ENCODE data around the gene KCNH8. TPM values are rescaled to one million over a fixed set of nuclear protein-coding genes. Genes with fewer than 3 reads are reported as not detected.
A peak's percentile ranks its signal among the peaks of the same experiment; 100 is the strongest.
"Not testable (repeated sequence)": the region's sequence is repeated elsewhere in the genome, so short reads cannot be mapped to it uniquely, and the experiment has no call there.

Gene KCNH8
- under 1 TPM; 0.06 to 0.19 TPM for total RNA-seq
- not detected for polyA plus RNA-seq

DNA sequence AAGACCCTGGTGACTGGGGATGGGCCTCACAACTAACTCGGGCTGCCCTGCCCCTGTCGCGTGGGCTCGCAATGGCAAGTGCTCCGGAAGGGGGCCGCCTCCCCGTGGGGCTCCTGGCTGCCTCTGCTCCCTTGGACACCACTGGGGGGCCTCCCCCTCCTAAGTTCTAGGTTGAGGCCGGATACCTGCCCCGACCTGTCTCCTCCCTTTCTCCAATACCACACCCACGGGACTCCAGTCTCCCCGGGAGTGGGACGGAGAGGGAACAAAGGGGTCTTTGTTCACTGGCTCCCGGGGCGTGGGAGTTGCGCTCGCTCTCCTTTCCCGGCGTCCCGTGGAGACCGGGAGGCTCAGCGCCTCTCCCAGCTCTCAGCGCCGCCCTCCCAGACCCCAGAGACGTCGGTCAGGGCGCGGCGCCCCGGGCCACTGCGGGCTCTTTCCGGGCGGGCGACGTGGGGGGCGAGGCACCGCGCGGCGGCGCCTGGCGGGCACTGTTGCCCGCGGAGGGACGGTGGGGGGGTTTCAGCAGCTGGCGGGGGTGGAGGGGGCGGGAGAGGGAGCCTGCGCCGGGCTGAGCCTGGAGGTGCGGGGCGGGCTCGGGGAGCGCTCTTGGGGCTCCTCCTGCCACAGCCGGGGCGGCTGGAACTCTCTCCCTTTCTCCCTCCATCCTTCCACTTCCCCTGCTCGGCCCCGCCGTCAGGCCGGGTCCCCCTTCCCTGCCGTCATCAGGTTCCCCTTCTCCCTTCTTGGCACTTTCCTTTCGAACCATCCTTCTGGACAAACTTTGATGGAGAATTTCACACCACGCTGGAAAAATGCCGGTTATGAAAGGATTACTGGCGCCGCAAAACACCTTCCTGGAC is at the start of gene KCNH8:
Gene KCNH8 (plus strand): TSS at position 606 of the 863 bp plus-strand sequence. CDS start 210 bp downstream, at position 816.
- Histone ChIP-seq H3K4me3 (ENCODE audit: low read length in 2 of 2) (peak within 1 kb of the TSS; percentile 32 to 72), H3K9me3 (ENCODE audit: control insufficient read depth in 1 of 2, low read length in 2 of 2) (no peaks in the 10 kb centered on the region), H3K27ac (ENCODE audit: low read depth, low read length) (no peak within 1 kb of the TSS), H3K4me1 (ENCODE audit: insufficient read depth, low read length) (peaks cover 22% of the 10 kb centered on the region), H3K27me3 (ENCODE audit: insufficient read depth, low read length) (peaks cover 7% of the 10 kb centered on the region), H3K36me3 (ENCODE audit: insufficient read depth, low read length) (no peaks in the 10 kb centered on the region)
- intact Hi-C loops (cut with micrococcal nuclease): loop anchor here (2.0 to 10.0 kb wide), 3 partner anchors 723 to 1039 kb away; partner anchors contain the start of genes KAT2B, SATB1 and SGO1
- Mint-ChIP-seq H3K9me3 (peaks cover 0 to 21% (median 8%) of the 10 kb centered on the region in 8 donors), H3K27me3 (peaks cover 13 to 14% of the 10 kb centered on the region in 2 donors), H3K36me3 (peaks cover 3 to 4% of the 10 kb centered on the region in 2 donors), H3K4me1 (peaks cover 12 to 28% (median 17%) of the 10 kb centered on the region in 4 donors), H3K4me3 (peak within 1 kb of the TSS; percentile 87 to 94 (median 92)), H3K27ac (peak within 1 kb of the TSS in 4 of 7 donors; percentile 34 to 87 (median 68))
- peak in 1 of 5 donors; percentile 7 for DNase-seq
- ChIA-PET CTCF (ENCODE audit: partially characterized antibody) (no interaction called here), POLR2A (ENCODE audit: partially characterized antibody) (no interaction called here)

GRCh38 chr3:19102654-19103290 is 45.5 kb upstream of the KCNH8 start:
- H3K4me3 ChIP-seq (ENCODE audit: low read length in 2 of 2); H3K9me3 Mint-ChIP-seq; H3K27me3 Mint-ChIP-seq; H3K36me3 Mint-ChIP-seq; H3K4me1 ChIP-seq (ENCODE audit: insufficient read depth, low read length); H3K9me3 ChIP-seq (ENCODE audit: control insufficient read depth in 1 of 2, low read length in 2 of 2); H3K36me3 ChIP-seq (ENCODE audit: insufficient read depth, low read length); CTCF ChIA-PET (ENCODE audit: partially characterized antibody); H3K27me3 ChIP-seq (ENCODE audit: insufficient read depth, low read length); H3K27ac ChIP-seq (ENCODE audit: low read depth, low read length): not testable (repeated sequence)
- intact Hi-C loops (cut with micrococcal nuclease): loop anchor here (1.0 kb wide), 1 partner anchor 44 kb away; no protein-coding TSS in a partner anchor
- peaks cover 0 to 14% (median 3%) of the 10 kb centered on the region in 4 donors for H3K4me1 Mint-ChIP-seq
- H3K4me3 Mint-ChIP-seq: peak overlapping the region in 7 of 8 donors; percentile 77 to 96 (median 83)
- peak overlapping the region in 6 of 7 donors; percentile 64 to 94 (median 80) for H3K27ac Mint-ChIP-seq
- DNase-seq: peak; percentile 10 to 62 (median 16)
- POLR2A ChIA-PET (ENCODE audit: partially characterized antibody): interaction anchor here (1.5 kb wide), 1 partner anchor 44 kb away, joined by 3 read pairs; no protein-coding TSS in a partner anchor

DNA sequence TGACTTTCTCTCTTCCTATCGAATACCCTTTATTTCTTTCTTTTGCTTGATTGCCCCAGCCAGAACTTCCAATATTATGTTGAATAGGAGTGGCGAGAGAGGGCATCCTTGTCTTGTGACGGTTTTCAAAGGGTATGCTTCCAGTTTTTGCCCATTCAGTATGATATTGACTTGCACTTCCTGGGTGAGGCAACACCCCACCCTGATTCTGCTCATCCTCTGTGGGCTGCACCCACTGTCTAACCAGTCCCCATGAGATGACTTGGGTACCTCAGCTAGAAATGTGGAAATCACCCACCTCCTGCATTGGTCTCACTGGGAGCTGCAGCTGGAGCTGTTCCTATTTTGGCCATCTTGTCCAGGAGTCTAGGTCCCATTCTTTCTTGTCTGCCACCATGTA is 44.8 kb upstream of the KCNH8 start:
- Histone ChIP-seq H3K36me3 (ENCODE audit: insufficient read depth, low read length) (no peaks in the 10 kb centered on the region), H3K4me1 (ENCODE audit: insufficient read depth, low read length) (no peaks in the 10 kb centered on the region), H3K9me3 (ENCODE audit: control insufficient read depth in 1 of 2, low read length in 2 of 2) (no peaks in the 10 kb centered on the region), H3K4me3 (ENCODE audit: low read length in 2 of 2) (no peak overlapping the region), H3K27ac (ENCODE audit: low read depth, low read length) (no peak overlapping the region), H3K27me3 (ENCODE audit: insufficient read depth, low read length) (no peaks in the 10 kb centered on the region)
- Mint-ChIP-seq H3K27ac (peak overlapping the region in 4 of 7 donors; percentile 77 to 94 (median 84)), H3K4me1 (peaks cover 0 to 14% (median 3%) of the 10 kb centered on the region in 4 donors), H3K9me3 (peaks cover 0 to 7% (median 0%) of the 10 kb centered on the region in 8 donors), H3K27me3 (no peaks in the 10 kb centered on the region), H3K4me3 (peak overlapping the region in 7 of 8 donors; percentile 77 to 96 (median 83)), H3K36me3 (peaks cover 0 to 6% of the 10 kb centered on the region in 2 donors)
- intact Hi-C loops (cut with micrococcal nuclease): loop anchor here (1.0 kb wide), 1 partner anchor 43 kb away; no protein-coding TSS in a partner anchor
- peak in 1 of 5 donors; percentile 4 for DNase-seq
- POLR2A ChIA-PET (ENCODE audit: partially characterized antibody): interaction anchor here (1.5 kb wide), 1 partner anchor 43 kb away, joined by 3 read pairs; no protein-coding TSS in a partner anchor
- CTCF ChIA-PET (ENCODE audit: partially characterized antibody): no interaction called here

- no peaks in the 10 kb centered on the region for H3K27me3 ChIP-seq (ENCODE audit: insufficient read depth, low read length)
- no peaks in the 10 kb centered on the region for H3K36me3 ChIP-seq (ENCODE audit: insufficient read depth, low read length)
- CTCF ChIA-PET (ENCODE audit: partially characterized antibody): no interaction called here
- H3K27me3 Mint-ChIP-seq: peaks cover 0 to 2% of the 10 kb centered on the region in 2 donors
- peaks cover 0 to 7% (median 0%) of the 10 kb centered on the region in 8 donors for H3K9me3 Mint-ChIP-seq
- intact Hi-C loops (cut with micrococcal nuclease): no loop called here
- H3K9me3 ChIP-seq (ENCODE audit: control insufficient read depth in 1 of 2, low read length in 2 of 2): no peaks in the 10 kb centered on the region
- no peak overlapping the region for H3K27ac Mint-ChIP-seq
- DNase-seq: no peak
- no peaks in the 10 kb centered on the region for H3K4me1 ChIP-seq (ENCODE audit: insufficient read depth, low read length)
- peaks cover 0 to 6% of the 10 kb centered on the region in 2 donors for H3K36me3 Mint-ChIP-seq
- POLR2A ChIA-PET (ENCODE audit: partially characterized antibody): no interaction called here
- no peak overlapping the region for H3K4me3 ChIP-seq (ENCODE audit: low read length in 2 of 2)
- peaks cover 0 to 14% (median 3%) of the 10 kb centered on the region in 4 donors for H3K4me1 Mint-ChIP-seq
- H3K4me3 Mint-ChIP-seq: no peak overlapping the region
- H3K27ac ChIP-seq (ENCODE audit: low read depth, low read length): no peak overlapping the region
Observed at GRCh38 chr3:19104459-19104858, 43.9 kb upstream of the KCNH8 start.

- DNase-seq: no peak
- Mint-ChIP-seq H3K4me1 (peaks cover 0 to 14% (median 3%) of the 10 kb centered on the region in 4 donors), H3K9me3 (peaks cover 0 to 2% (median 0%) of the 10 kb centered on the region in 8 donors), H3K36me3 (peaks cover 0 to 6% of the 10 kb centered on the region in 2 donors), H3K27ac (no peak overlapping the region), H3K27me3 (peaks cover 0 to 2% of the 10 kb centered on the region in 2 donors), H3K4me3 (no peak overlapping the region)
- no peak overlapping the region for H3K27ac ChIP-seq (ENCODE audit: low read depth, low read length)
- intact Hi-C loops (cut with micrococcal nuclease): no loop called here
- ChIA-PET CTCF (ENCODE audit: partially characterized antibody) (no interaction called here), POLR2A (ENCODE audit: partially characterized antibody) (no interaction called here)
- no peaks in the 10 kb centered on the region for H3K4me1 ChIP-seq (ENCODE audit: insufficient read depth, low read length)
- H3K36me3 ChIP-seq (ENCODE audit: insufficient read depth, low read length): no peaks in the 10 kb centered on the region
- H3K4me3 ChIP-seq (ENCODE audit: low read length in 2 of 2): no peak overlapping the region
- H3K9me3 ChIP-seq (ENCODE audit: control insufficient read depth in 1 of 2, low read length in 2 of 2): no peaks in the 10 kb centered on the region
- no peaks in the 10 kb centered on the region for H3K27me3 ChIP-seq (ENCODE audit: insufficient read depth, low read length)
Observed at GRCh38 chr3:19105826-19106225, 42.5 kb upstream of the KCNH8 start.

GRCh38 chr3:19106307-19106706 is 42.0 kb upstream of the KCNH8 start:
- DNase-seq: no peak
- no peaks in the 10 kb centered on the region for H3K4me1 ChIP-seq (ENCODE audit: insufficient read depth, low read length)
- no peaks in the 10 kb centered on the region for H3K9me3 ChIP-seq (ENCODE audit: control insufficient read depth in 1 of 2, low read length in 2 of 2)
- Mint-ChIP-seq H3K9me3 (peaks cover 0 to 2% (median 0%) of the 10 kb centered on the region in 8 donors), H3K27me3 (peaks cover 0 to 2% of the 10 kb centered on the region in 2 donors), H3K27ac (no peak overlapping the region), H3K4me1 (peaks cover 0 to 14% (median 3%) of the 10 kb centered on the region in 4 donors), H3K4me3 (no peak overlapping the region), H3K36me3 (peaks cover 0 to 6% of the 10 kb centered on the region in 2 donors)
- CTCF ChIA-PET (ENCODE audit: partially characterized antibody): no interaction called here
- no peak overlapping the region for H3K27ac ChIP-seq (ENCODE audit: low read depth, low read length)
- no peaks in the 10 kb centered on the region for H3K27me3 ChIP-seq (ENCODE audit: insufficient read depth, low read length)
- intact Hi-C loops (cut with micrococcal nuclease): no loop called here
- H3K4me3 ChIP-seq (ENCODE audit: low read length in 2 of 2): no peak overlapping the region
- no peaks in the 10 kb centered on the region for H3K36me3 ChIP-seq (ENCODE audit: insufficient read depth, low read length)
- POLR2A ChIA-PET (ENCODE audit: partially characterized antibody): no interaction called here

DNA sequence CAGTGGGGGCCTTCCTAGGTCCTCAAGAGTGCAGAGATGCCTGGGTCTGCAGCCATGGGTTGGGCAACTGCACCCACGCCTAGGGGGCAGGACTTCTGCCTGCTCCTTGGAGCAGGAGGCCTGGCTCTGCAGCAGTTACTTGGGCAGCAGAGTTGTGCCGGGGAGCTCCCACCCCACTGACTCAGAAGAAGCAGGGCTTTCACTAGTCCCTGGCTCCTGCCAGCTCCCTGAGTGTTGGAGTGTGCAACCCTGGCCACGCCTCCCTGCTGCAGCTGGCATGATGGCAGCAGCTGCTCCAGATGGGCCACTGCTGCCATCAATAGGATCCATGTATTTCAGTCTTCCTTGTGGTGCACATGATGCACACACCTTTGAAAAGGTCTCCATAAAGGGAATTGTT is 40.6 kb upstream of the KCNH8 start:
- H3K27me3 ChIP-seq (ENCODE audit: insufficient read depth, low read length): peaks cover 5% of the 10 kb centered on the region
- H3K9me3 ChIP-seq (ENCODE audit: control insufficient read depth in 1 of 2, low read length in 2 of 2): no peaks in the 10 kb centered on the region
- Mint-ChIP-seq H3K27ac (no peak overlapping the region), H3K27me3 (peaks cover 0 to 2% of the 10 kb centered on the region in 2 donors), H3K4me3 (no peak overlapping the region), H3K9me3 (peaks cover 0 to 2% (median 0%) of the 10 kb centered on the region in 8 donors), H3K4me1 (peaks cover 0 to 10% (median 3%) of the 10 kb centered on the region in 4 donors), H3K36me3 (peaks cover 0 to 6% of the 10 kb centered on the region in 2 donors)
- no peaks in the 10 kb centered on the region for H3K36me3 ChIP-seq (ENCODE audit: insufficient read depth, low read length)
- DNase-seq: no peak
- H3K4me1 ChIP-seq (ENCODE audit: insufficient read depth, low read length): no peaks in the 10 kb centered on the region
- ChIA-PET CTCF (ENCODE audit: partially characterized antibody) (interaction anchor here (0.8 kb wide), 1 partner anchor 131 kb away, joined by 3 read pairs; no protein-coding TSS in a partner anchor), POLR2A (ENCODE audit: partially characterized antibody) (no interaction called here)
- no peak overlapping the region for H3K4me3 ChIP-seq (ENCODE audit: low read length in 2 of 2)
- intact Hi-C loops (cut with micrococcal nuclease): no loop called here
- H3K27ac ChIP-seq (ENCODE audit: low read depth, low read length): no peak overlapping the region
